Kasumi-1 (cell line): ENCODE data around the gene SNX25.

Source experiments
- DNase-seq, 2 experiments: peaks; one replicate each; lab custom pipeline; 2025; lab: John Stamatoyannopoulos, UW

The SNX25 gene

DNA sequence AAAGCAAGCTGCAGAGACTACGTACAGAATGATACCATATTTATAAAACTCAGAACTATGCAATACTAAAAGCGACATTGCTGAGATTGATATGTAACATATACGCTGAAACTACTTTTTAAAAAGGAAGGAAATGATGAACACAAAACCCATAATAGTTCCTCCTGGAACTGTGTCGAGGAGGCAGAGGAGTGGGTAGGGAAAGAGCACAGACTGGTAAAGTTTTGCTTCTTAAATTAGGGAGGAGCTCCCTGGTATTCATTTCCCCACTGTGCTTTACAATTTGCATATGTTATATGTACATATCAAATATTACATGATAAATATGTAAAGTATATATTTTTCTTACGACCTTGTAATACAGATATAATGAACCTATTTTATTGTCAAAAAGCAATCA, 202.5 kb downstream of the SNX25 start:
- DNase-seq = no peak

DNA sequence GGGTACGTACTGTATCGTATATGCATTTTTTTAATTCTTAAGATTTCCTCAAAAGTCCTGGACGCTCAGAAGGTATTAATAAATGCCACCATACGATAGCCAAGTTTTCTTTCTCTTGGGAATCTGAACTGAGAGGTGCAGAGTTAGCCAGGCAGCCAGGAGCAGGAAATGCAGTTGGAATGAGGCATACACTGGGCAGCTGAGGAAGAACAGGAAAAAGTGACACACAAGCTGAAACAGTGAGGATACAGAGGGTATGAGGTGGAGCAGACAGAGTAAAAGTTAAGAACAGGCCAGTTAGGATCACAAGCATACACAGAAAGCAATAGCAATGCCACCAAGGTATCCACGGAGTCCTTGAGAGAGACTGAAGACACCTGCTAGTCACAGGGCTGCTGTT, 203.0 kb downstream of the SNX25 start:
- DNase-seq = no peak
